Activated T-cell treated with anti-CD3 and anti-CD28 coated beads, Interleukin-2, amount 50 U/mL, for 72 hours (primary cell): ENCODE measurements around the gene ERC2. TPM values are rescaled to one million over a fixed set of nuclear protein-coding genes. Genes with fewer than 3 reads are reported as not detected.

Source experiments
- ATAC-seq, 2 donors: fragments of 150-1000 bp; cut with Tn5 transposase; replicated peaks in 1 of 2; 2 replicates each; pipeline ENCODE4 v1.10.0; 2021; ENCODE audit warnings: moderate library complexity in 2 of 2, mild to moderate bottlenecking in 1 of 2
- DNase-seq, 2 donors: peaks; one replicate each; pipeline ENCODE4 v3.0.0; 2021 to 2022; ENCODE audit warnings: mixed read lengths in 1 of 2
- H3K27ac Mint-ChIP-seq: one replicate; pipeline ENCODE4 v1.8.0; 2022; ENCODE audit warnings: mild to moderate bottlenecking, moderate library complexity, mixed read lengths
- H3K27me3 Mint-ChIP-seq: one replicate; pipeline ENCODE4 v1.8.0; 2022; ENCODE audit warnings: low read depth, mixed read lengths
- H3K36me3 Mint-ChIP-seq, 2 donors: one replicate each; pipeline ENCODE4 v1.8.0; 2022; ENCODE audit warnings: mixed read lengths in 2 of 2, mild to moderate bottlenecking in 1 of 2; ENCODE audit not compliant: insufficient read depth in 2 of 2
- H3K4me1 Mint-ChIP-seq: one replicate; pipeline ENCODE4 v1.8.0; 2022; ENCODE audit warnings: low read depth, mixed read lengths
- H3K4me3 Mint-ChIP-seq, 2 donors: one replicate each; pipeline ENCODE4 v1.8.0; 2022; ENCODE audit warnings: mild to moderate bottlenecking in 2 of 2, mixed read lengths in 2 of 2, moderate library complexity in 2 of 2
- H3K9me3 Mint-ChIP-seq, 2 donors: one replicate each; pipeline ENCODE4 v1.8.0; 2022; ENCODE audit warnings: mixed read lengths in 2 of 2
- total RNA-seq, 2 donors: library from RNA; stranded (reverse); gene quantifications; one replicate each; pipeline ENCODE4 v1.2.3, GENCODE V29; 2022

ERC2 gene
- total RNA-seq, 2 donors from 2014 or later, result 0.19 to 0.35 TPM

DNA sequence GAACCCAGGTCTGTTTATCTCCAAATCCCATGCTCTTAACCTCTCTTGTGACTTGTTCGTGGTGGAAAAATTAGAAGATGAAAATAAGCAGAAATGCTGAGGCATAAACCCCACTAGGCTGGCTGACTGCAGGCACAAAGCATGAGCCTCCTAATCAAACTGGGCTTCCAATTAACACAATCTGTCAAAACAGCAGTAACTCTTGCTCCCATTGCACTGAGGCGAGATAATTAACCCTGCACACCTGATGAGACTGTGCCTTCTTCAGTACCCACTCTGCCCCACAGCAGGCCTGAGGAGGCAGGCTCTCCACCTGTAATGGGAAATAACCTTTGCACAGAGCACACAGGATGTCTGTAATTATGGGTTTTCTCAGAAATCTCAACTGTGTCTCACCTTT lies 696.8 kb downstream of the ERC2 start:
- Mint-ChIP-seq H3K4me1 (no peaks in the 10 kb centered on the region), H3K27me3 (no peaks in the 10 kb centered on the region), H3K36me3 (no peaks in the 10 kb centered on the region), H3K9me3 (peaks cover 0 to 4% of the 10 kb centered on the region in 2 donors), H3K27ac (no peak overlapping the region), H3K4me3 (no peak overlapping the region)
- DNase-seq (no peak), ATAC-seq (no peak)

DNA sequence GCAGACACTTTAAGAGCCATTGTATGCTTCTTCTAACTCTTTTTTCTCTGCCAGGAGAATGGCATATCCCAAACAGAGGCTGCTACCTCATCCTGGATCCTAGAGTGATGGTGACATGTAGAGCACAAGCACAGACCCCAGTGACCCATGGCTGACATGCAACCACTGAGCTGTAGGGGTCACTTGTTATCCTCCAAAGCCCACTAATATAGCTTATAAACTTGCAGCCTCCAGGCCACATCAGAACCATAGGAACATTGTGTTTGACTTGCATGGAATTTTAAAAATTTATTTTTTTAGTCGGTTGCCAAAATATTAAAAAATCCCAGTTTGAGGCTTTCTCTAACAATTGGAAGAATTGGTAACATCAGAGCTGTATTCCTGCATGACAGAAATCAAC lies 698.2 kb downstream of the ERC2 start:
- no peak for ATAC-seq
- Mint-ChIP-seq H3K9me3 (no peaks in the 10 kb centered on the region), H3K27ac (no peak overlapping the region), H3K36me3 (no peaks in the 10 kb centered on the region), H3K27me3 (no peaks in the 10 kb centered on the region), H3K4me3 (no peak overlapping the region), H3K4me1 (no peaks in the 10 kb centered on the region)
- DNase-seq, result no peak

DNA sequence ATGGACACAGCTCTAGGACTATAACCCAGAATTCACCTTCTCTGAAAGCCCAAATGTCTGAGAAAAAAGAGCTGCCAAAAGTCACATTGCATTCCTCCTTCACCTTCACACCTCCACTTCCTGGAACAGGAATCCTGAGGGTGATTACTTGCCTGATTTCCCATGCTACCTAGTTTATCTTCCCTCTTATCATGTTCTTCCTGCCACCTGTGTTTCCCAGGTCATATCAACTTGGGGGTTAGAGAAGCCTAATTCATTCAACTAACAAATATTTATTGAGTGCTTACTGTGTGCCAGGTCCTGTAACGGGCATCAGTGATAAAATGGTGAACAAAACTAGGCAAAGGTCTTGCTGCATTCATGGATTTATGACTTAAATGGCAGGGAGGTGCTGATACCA lies 701.5 kb downstream of the ERC2 start:
- H3K27ac Mint-ChIP-seq, result no peak overlapping the region
- DNase-seq, result no peak
- no peaks in the 10 kb centered on the region for H3K27me3 Mint-ChIP-seq
- peaks cover 2% of the 10 kb centered on the region in 2 donors for H3K9me3 Mint-ChIP-seq
- no peak for ATAC-seq
- no peaks in the 10 kb centered on the region for H3K36me3 Mint-ChIP-seq
- no peaks in the 10 kb centered on the region for H3K4me1 Mint-ChIP-seq
- H3K4me3 Mint-ChIP-seq, result no peak overlapping the region

DNA sequence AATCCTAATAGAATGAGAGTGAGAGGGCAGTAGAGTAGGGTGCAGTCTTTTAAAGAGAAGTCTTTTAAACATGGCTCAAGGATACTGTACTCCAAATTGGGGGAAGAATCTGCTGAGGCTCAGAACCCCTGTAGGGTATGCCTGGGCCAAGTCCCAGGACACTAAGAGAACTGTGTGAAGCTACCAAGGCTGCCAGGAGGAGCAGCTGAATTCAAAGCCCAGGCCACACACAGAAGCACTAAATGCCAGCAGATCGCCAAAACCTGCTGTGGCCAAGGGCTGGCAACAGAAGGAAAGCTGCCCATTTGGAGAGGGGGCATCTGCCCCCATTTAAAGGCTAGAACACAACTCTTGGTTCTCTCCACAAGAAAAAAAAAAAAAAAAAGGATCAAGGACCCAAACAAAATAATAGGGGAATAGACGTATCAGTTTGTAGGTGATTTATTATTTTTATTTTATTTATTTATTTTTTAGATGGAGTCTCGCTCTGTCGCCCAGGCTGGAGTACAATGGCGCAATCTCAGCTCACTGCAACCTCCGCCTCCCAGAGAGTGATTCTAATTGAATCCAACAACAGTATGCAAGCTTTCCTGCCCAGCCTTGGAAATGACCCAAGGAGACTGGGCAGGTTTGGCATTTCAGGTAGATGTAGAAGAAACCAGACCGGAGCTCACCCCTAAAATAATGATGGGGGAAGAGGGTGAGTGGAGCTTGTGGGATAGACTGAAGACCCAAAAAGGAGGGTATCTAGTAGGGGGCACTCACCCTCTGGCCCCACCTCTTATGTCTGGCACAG lies 702.2 kb downstream of the ERC2 start:
- Mint-ChIP-seq H3K27ac (no peak overlapping the region), H3K4me3 (no peak overlapping the region), H3K9me3 (peaks cover 2% of the 10 kb centered on the region in 2 donors), H3K4me1 (no peaks in the 10 kb centered on the region), H3K27me3 (no peaks in the 10 kb centered on the region), H3K36me3 (no peaks in the 10 kb centered on the region)
- DNase-seq, result no peak
- no peak for ATAC-seq

DNA sequence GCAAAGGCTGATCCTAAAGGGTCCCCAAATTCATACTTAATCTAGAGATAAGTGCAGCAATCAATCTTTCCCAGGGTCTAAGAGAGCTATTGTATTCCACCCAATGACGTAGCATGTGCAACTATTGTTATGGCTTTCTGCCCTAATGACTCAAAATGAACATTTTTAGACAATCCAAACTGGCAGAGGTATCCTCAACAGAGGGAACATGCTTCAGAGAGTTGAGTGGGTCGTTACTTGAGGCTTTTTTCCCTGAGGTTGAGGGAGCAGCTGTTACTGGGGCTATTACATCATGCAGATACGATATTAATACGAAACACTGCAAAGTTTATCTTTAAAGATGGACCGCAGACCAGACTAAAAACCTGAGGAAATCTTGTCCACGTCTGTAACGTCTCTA lies 702.9 kb downstream of the ERC2 start:
- no peaks in the 10 kb centered on the region for H3K36me3 Mint-ChIP-seq
- ATAC-seq, result no peak
- DNase-seq, result no peak
- no peaks in the 10 kb centered on the region for H3K27me3 Mint-ChIP-seq
- no peaks in the 10 kb centered on the region for H3K4me1 Mint-ChIP-seq
- no peak overlapping the region for H3K4me3 Mint-ChIP-seq
- H3K9me3 Mint-ChIP-seq, result peaks cover 2% of the 10 kb centered on the region in 2 donors
- H3K27ac Mint-ChIP-seq, result no peak overlapping the region

DNA sequence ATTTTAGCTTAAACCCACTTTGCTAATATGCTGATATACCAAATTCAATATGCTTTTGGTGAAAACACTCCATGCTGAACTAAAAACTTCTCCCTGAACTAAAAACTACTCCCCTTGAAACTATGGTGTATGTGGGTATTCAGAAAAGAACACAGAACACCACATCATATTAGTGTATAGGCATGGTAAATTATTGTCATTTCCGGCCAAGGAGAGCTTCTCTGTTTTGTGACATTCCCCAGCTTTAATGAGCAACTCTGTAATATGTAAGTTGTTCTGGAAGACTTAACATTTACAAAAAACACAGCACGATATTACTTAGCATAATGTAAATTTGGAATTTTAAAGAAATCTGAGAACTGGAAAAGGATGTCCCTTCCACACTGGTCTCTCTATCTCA lies 711.3 kb downstream of the ERC2 start:
- H3K4me1 Mint-ChIP-seq, result no peaks in the 10 kb centered on the region

DNA sequence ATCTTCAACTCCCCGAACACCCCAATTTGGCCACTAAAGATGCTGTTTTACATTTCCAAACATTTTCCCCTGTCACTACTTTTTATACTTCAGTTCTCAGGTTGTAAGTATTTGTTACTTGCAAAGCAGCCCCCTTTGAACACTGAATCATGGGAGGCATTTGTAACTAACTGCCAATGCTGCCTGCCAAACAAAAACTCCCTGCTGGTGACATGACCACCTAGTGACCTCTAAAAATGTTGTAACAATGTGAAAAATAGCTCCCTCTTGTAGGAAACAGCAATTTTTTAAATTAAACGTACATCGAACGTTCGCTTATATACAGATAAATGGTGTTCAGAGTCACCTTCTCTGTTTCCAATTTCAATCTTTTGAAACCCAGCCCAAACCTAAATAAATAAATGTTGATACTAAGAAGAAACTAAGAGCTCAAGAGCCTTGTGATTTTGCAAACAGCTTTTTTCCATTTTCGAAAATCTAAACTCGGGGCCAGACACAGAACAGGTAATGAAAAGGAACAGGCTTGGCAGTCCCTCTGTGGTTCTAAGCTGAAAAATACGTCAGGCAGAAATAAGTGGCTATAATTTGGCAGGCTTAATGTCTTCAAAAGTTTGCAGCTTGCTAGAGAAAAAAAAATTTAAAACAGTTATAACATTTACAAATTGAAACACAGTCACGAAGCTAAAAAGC lies 712.6 kb downstream of the ERC2 start:
- no peaks in the 10 kb centered on the region for H3K9me3 Mint-ChIP-seq
- H3K36me3 Mint-ChIP-seq, result no peaks in the 10 kb centered on the region
- H3K27ac Mint-ChIP-seq, result no peak overlapping the region
- DNase-seq, result no peak
- peaks cover 11% of the 10 kb centered on the region for H3K27me3 Mint-ChIP-seq
- H3K4me1 Mint-ChIP-seq, result no peaks in the 10 kb centered on the region
- no peak for ATAC-seq
- H3K4me3 Mint-ChIP-seq, result no peak overlapping the region

More for the DNA sequence above, 711.3 kb downstream of the ERC2 start:
- no peak for ATAC-seq
- H3K27ac Mint-ChIP-seq, result no peak overlapping the region
- H3K4me3 Mint-ChIP-seq, result no peak overlapping the region
- peaks cover 11% of the 10 kb centered on the region for H3K27me3 Mint-ChIP-seq
- peaks cover 2% of the 10 kb centered on the region in 2 donors for H3K9me3 Mint-ChIP-seq
- H3K36me3 Mint-ChIP-seq, result no peaks in the 10 kb centered on the region
- DNase-seq, result no peak

DNA sequence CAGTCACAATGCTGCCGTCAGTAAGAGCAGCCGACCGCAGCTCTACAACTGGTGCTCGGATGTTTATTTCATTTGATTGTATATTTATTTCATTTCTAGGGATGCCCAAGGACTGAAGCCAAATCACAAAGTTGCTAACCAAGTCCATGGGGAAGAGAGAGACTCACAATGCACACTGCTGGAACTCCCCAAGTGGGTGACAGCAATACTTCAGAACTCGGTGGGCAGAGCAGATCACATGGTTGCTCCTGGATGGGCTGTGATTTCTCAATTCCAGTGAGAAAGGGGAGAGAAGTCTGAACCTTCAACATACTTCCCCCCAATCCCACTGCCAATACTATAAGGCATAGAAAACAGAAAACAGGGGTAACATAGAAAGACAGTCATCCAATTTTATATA lies 715.4 kb downstream of the ERC2 start:
- peaks cover 11% of the 10 kb centered on the region for H3K27me3 Mint-ChIP-seq
- H3K4me1 Mint-ChIP-seq, result no peaks in the 10 kb centered on the region
- ATAC-seq (no peak), DNase-seq (no peak)
- H3K9me3 Mint-ChIP-seq, result peaks cover 0 to 1% of the 10 kb centered on the region in 2 donors
- no peak overlapping the region for H3K4me3 Mint-ChIP-seq
- no peak overlapping the region for H3K27ac Mint-ChIP-seq
- no peaks in the 10 kb centered on the region for H3K36me3 Mint-ChIP-seq

DNA sequence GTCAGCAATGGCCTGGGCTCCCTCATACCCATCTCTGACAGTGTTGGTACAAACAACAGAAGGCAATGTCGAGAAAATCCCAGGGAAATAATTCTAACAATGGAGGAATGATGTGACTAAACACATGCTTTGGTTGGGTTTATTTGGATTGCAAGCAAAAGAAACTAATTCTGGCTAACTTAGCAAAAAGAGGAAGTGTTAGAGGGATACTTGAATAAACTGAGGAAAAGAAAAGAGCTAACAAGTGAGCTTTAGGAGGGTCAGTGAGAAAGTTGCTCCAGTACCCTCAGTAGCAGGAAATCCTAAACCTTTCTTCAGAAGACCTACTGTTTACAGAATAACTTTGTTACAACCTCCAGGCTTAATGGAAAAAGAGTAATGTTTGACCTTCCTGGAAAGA lies 716.5 kb downstream of the ERC2 start:
- Mint-ChIP-seq H3K27me3 (peaks cover 6% of the 10 kb centered on the region), H3K4me3 (no peak overlapping the region), H3K27ac (no peak overlapping the region), H3K4me1 (no peaks in the 10 kb centered on the region), H3K9me3 (peaks cover 0 to 1% of the 10 kb centered on the region in 2 donors), H3K36me3 (no peaks in the 10 kb centered on the region)
- ATAC-seq (no peak), DNase-seq (no peak)

DNA sequence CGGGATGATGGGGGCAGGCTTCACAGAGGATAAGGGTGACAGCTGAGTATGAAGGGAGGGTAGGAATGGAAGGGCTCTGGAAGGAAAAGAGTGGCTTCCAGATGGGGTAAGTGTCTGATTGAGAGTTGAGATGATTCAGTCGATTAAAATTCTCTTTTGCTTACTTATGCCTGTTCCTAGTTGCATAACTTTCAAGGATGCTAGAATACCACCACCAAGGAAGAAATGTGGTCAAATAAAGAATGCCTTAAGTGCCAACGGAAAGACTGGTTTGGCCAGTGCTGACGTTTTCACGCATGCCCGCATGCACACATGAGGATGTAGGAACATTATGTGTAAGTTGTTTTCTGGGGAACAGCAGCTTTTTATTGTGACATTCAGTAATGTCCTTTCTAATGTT lies 717.7 kb downstream of the ERC2 start:
- DNase-seq (no peak), ATAC-seq (no peak)

DNA sequence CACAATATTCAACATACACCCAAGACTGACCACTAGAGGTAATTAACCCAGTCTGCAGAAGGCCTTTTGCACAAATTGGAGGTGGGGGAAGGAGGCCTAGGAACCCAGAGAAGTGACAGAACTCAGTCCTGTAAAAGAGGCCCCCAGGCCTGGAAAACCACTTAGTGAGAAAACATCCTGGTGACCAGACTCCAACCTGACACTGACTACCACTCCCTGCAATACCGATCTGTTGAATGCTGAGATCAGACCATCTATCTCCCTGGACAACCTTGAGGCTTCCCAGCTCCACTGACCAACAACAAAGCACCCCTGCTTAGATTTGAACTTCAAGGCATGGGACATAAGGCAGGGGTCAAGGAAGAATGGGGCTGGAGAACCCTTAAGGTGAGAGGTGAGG lies 719.2 kb downstream of the ERC2 start:
- no peak for DNase-seq
- Mint-ChIP-seq H3K9me3 (peaks cover 0 to 1% of the 10 kb centered on the region in 2 donors), H3K4me3 (no peak overlapping the region), H3K4me1 (no peaks in the 10 kb centered on the region), H3K36me3 (no peaks in the 10 kb centered on the region), H3K27me3 (no peaks in the 10 kb centered on the region), H3K27ac (no peak overlapping the region)
- no peak for ATAC-seq

More for the DNA sequence above, 717.7 kb downstream of the ERC2 start:
- peaks cover 0 to 1% of the 10 kb centered on the region in 2 donors for H3K9me3 Mint-ChIP-seq
- no peaks in the 10 kb centered on the region for H3K27me3 Mint-ChIP-seq
- H3K27ac Mint-ChIP-seq, result no peak overlapping the region
- H3K4me3 Mint-ChIP-seq, result no peak overlapping the region
- H3K4me1 Mint-ChIP-seq, result no peaks in the 10 kb centered on the region
- H3K36me3 Mint-ChIP-seq, result no peaks in the 10 kb centered on the region

DNA sequence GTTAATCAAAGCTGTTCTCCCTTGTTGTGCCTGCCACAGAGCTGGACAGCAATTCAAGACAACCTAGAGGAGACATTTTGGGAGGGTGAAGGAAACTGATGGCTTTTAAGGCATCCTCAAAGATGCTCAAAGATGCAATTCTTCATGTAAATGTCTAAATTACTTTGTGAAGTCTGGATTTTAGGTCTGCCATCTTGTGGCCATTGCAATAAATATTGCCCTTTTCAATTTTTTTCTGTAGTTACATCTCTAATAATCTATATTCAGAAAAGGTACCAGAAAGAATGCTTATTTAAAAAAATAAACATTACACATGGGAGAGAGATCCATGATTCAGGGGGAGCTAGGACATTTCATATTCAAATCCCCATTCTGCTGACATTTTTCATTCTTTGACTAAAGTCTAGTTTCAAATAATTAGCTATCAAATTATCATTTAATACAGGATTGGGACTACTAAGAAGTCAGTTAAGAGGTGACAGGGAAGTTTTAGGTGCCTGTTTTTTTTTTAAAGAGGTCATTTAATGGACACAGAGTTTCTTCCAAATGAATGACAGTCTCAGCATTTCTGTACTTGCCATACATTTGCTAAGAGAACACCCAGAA lies 721.4 kb downstream of the ERC2 start:
- H3K9me3 Mint-ChIP-seq, result peaks cover 0 to 1% of the 10 kb centered on the region in 2 donors
- no peaks in the 10 kb centered on the region for H3K27me3 Mint-ChIP-seq
- no peaks in the 10 kb centered on the region for H3K4me1 Mint-ChIP-seq
- H3K27ac Mint-ChIP-seq, result no peak overlapping the region
- H3K36me3 Mint-ChIP-seq, result no peaks in the 10 kb centered on the region
- no peak overlapping the region for H3K4me3 Mint-ChIP-seq
- DNase-seq (no peak), ATAC-seq (no peak)

DNA sequence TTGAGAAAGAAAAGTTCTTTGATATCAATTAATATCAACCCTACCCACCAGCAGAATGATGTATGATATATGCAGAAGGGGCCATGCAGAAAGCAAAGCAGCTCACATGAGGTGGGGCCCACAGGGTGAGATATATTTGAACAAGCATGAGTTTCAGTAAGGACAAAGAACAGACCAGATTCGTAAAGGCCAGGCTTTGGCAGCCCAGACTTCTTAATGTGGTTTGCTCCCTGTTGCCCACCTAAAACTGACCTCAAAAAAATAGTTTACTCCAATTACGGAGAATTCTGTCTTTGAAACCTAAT lies 725.5 kb downstream of the ERC2 start:
- no peaks in the 10 kb centered on the region for H3K27me3 Mint-ChIP-seq
- no peak overlapping the region for H3K4me3 Mint-ChIP-seq
- H3K27ac Mint-ChIP-seq, result no peak overlapping the region
- ATAC-seq (no peak), DNase-seq (no peak)
- H3K9me3 Mint-ChIP-seq, result no peaks in the 10 kb centered on the region
- no peaks in the 10 kb centered on the region for H3K36me3 Mint-ChIP-seq
- H3K4me1 Mint-ChIP-seq, result no peaks in the 10 kb centered on the region
